Panc1 (cell line): ENCODE measurements around the gene QSOX1.
A peak's percentile ranks its signal among the peaks of the same experiment; 100 is the strongest.

Experiments
- POLR2AphosphoS5 ChIP-seq: IDR thresholded peaks from 2 replicates; pipeline ENCODE4 v1.6.1; 2012; ENCODE audit warnings: mild to moderate bottlenecking, low read depth, low read length, moderate library complexity
- SIN3A ChIP-seq: IDR thresholded peaks from 2 replicates; pipeline ENCODE4 v1.6.1; 2012; ENCODE audit warnings: low read depth, mild to moderate bottlenecking, low read length, moderate library complexity, borderline replicate concordance; ENCODE audit not compliant: insufficient read depth
- TF ChIP-seq, protein P1 (sequence below): fragments of 450-650 bp; IDR thresholded peaks from 2 replicates; pipeline ENCODE4 v1.5.1; 2017; ENCODE audit warnings: mild to moderate bottlenecking

DNA sequence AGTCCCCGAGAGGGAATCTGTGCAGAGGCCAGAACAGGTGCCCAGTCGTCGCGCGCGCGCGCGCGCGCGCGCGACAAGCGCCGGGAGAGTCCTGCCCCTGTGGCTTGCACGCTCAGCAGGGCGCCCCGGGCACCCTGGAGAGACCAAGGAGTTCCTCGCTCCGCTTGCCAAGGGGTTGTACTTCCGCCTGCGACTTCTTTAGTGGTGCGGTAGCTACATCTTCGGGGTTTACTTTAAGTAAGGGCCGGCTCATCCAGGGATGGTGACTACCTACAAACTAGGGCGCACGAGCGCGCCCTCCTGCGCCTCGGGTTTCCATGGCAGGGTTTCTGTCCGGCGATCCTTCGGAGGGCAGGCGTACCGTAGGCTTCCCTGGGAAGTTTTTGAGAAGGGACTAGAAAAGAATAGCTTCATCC, 76.8 kb downstream of the QSOX1 start:
- TF ChIP-seq POLR2AphosphoS5 (no peak), SIN3A (0 out of 2 replicates have a peak, but pooled peaks have one; percentile 37)
- TF ChIP-seq, protein P1, sequence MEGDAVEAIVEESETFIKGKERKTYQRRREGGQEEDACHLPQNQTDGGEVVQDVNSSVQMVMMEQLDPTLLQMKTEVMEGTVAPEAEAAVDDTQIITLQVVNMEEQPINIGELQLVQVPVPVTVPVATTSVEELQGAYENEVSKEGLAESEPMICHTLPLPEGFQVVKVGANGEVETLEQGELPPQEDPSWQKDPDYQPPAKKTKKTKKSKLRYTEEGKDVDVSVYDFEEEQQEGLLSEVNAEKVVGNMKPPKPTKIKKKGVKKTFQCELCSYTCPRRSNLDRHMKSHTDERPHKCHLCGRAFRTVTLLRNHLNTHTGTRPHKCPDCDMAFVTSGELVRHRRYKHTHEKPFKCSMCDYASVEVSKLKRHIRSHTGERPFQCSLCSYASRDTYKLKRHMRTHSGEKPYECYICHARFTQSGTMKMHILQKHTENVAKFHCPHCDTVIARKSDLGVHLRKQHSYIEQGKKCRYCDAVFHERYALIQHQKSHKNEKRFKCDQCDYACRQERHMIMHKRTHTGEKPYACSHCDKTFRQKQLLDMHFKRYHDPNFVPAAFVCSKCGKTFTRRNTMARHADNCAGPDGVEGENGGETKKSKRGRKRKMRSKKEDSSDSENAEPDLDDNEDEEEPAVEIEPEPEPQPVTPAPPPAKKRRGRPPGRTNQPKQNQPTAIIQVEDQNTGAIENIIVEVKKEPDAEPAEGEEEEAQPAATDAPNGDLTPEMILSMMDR: peak; percentile 73
